Heart right ventricle (tissue), 16 donors: Measurements from ENCODE around the gene ALG2. TPM values are rescaled to one million over a fixed set of nuclear protein-coding genes. Genes with fewer than 3 reads are reported as not detected.

Experiments
- ATAC-seq, 8 donors: fragments of 200-7000 bp; cut with Tn5 transposase; one replicate each; pipeline ENCODE4 v1.9.1; 2020; ENCODE audit warnings: mild to moderate bottlenecking in 8 of 8, moderate library complexity in 8 of 8, moderate number of reproducible peaks in 1 of 8
- DNase-seq, 2 donors: peaks; one replicate each; pipeline ENCODE4 v3.0.0-alpha.2; 2020
- H3K27ac ChIP-seq, 10 donors: fragments of 200-600 bp; sonication (generic) in 2 of 10; one replicate each; pipeline versions ENCODE4 v1.5.0 to v1.8.0; 2020 to 2022; ENCODE audit warnings: mild to moderate bottlenecking in 3 of 10
- H3K27me3 ChIP-seq, 7 donors: fragments of 200-600 bp; one replicate each; pipeline ENCODE4 v1.8.0; 2021 to 2022; ENCODE audit warnings: mild to moderate bottlenecking in 2 of 7
- H3K36me3 ChIP-seq, 9 donors: fragments of 200-600 bp; sonication (generic) in 1 of 9; one replicate each; pipeline versions ENCODE4 v1.5.0 to v1.8.0; 2020 to 2022; ENCODE audit warnings: mild to moderate bottlenecking in 2 of 9
- H3K4me1 ChIP-seq, 9 donors: fragments of 200-600 bp; sonication (generic) in 1 of 9; one replicate each; pipeline versions ENCODE4 v1.5.0 to v1.8.0; 2020 to 2022; ENCODE audit warnings: mild to moderate bottlenecking in 4 of 9
- H3K4me3 ChIP-seq, 10 donors: fragments of 200-600 bp; sonication (generic) in 2 of 10; one replicate each; pipeline versions ENCODE4 v1.5.0 to v1.8.0; 2020 to 2022; ENCODE audit warnings: mild to moderate bottlenecking in 7 of 10, moderate library complexity in 2 of 10
- H3K9me3 ChIP-seq, 11 donors: fragments of 200-600 bp in 10 of 11; sonication (generic) in 2 of 11; one replicate each; pipeline versions ENCODE4 v1.5.0 to v1.8.0; 2013 to 2022; ENCODE audit warnings: mild to moderate bottlenecking in 2 of 11, control low read depth in 1 of 11, moderate library complexity in 1 of 11
- WGBS, 2 donors: extraction: QIAGEN DNeasy Blood & Tissue Kit; methylation state at CpG; one replicate each; pipeline ENCODE4 v1.1.7; 2013; ENCODE audit warnings: inconsistent platforms in 1 of 2; 5-methylcytosine and 5-hydroxymethylcytosine counted together
- intact Hi-C, 10 donors: fragments of 100-400 bp; cut with DNase I; formaldehyde crosslinking; loops; one replicate each; pipeline versions ENCODE4 v1.11.1 to v1.14.2; 2022
- polyA plus RNA-seq, 2 donors: library from polyadenylated mRNA; stranded (reverse); fragments of 200-250 nt; gene quantifications; one replicate each; pipeline ENCODE4 v1.2.3, GENCODE V29; 2013
- total RNA-seq, 10 donors: library from RNA; stranded (reverse); fragmentation: NEBNext Ultra II Directional in 3 of 10; extraction: Animal tissue kit (Norgen Biotek cat#: 25700) in 3 of 10; gene quantifications; one replicate each; pipeline versions ENCODE4 v1.2.1 to v1.2.4, GENCODE V29; 2021 to 2023
- TF ChIP-seq, protein P1 (sequence below), 9 donors: fragments of 200-600 bp; sonication (generic) in 2 of 9; IDR thresholded peaks; one replicate each; pipeline versions ENCODE4 v1.5.0 to v1.8.0; 2021 to 2022; ENCODE audit warnings: antibody characterized with exemption in 9 of 9, mild to moderate bottlenecking in 5 of 9, moderate library complexity in 1 of 9
- donor health status: Arrhythmogenic right ventricular cardiomyopathy.
- donor health status: ischemic (EF 13 %, LVEDD 7.1; RV severe dilation, severe dysfunction).
- donor health status: healthy with polysubstance abuse.
- donor health status: DM: no; HTN: yes; CAD: no.
- donor health status: DM: no; HTN: no; CAD: no.
- donor health status: ischemic (EF 25% LVEDD 6.9; RV normal size, moderate dysfunction).
- donor health status: ischemic (EF 25% LVEDD 5.7; RV mildly dilated, moderate dysfunction).
- donor health status: healthy.
- donor health status: DM: yes; HTN: yes; CAD: no.
- donor health status: Ischemic cardiomyopathy.
- donor health status: ischemic (EF 35%, LVEDD 5.7; RV mildly dilated, moderate dysfunction).
- donor health status: nonischemic (EF 11% LVEDD 7.7; RV severe dilation, severe dysfunction).
- donor health status: DM: yes; HTN: yes; CAD: no.
- donor health status: PGD.
- donor health status: ischemic (EF 29% LVEDD 5.4; RV normal size, mild dysfunction).
- donor health status: nonischemic (EF 23%, LVEDD 6.1; RV moderate dilation, normal function).

The ALG2 gene
- total and polyA plus RNA-seq, 12 donors: 10.6 to 27.3 (median 15.0) TPM

DNA sequence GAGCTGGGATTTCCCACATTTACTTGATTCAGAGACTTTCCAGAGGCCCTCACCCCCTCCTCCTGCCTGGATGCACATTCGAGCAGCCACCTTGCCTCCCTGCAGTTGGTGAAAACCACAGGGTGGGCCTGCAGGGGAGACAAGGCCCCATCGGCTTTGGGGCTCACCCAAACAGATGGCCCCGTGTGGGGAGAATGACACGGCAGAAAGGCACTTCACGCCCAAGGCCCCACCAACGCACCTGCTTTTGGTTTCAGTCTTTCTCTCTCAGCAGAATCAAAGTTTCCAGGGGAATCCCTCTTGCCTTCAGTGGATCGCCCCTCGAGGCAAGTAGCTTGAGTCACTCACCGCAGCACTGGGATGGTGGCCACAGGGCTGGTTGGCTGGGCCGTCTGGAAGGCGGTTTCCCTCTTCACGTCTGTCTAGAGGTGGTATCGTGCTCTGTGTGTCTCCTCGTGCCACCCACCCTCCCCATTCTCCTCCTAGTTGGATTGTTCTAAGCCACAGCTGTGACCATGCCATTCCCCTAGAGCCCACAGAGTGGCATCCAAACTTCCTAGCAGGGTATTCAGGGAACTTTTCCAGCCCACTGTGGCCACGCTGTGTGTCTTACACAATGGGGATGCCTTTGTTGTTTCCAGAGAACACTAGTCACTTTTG lies 32.2 kb upstream of the ALG2 start:
- no peaks in the 10 kb centered on the region for H3K36me3 ChIP-seq
- no peaks in the 10 kb centered on the region for H3K27me3 ChIP-seq
- TF ChIP-seq, protein P1, sequence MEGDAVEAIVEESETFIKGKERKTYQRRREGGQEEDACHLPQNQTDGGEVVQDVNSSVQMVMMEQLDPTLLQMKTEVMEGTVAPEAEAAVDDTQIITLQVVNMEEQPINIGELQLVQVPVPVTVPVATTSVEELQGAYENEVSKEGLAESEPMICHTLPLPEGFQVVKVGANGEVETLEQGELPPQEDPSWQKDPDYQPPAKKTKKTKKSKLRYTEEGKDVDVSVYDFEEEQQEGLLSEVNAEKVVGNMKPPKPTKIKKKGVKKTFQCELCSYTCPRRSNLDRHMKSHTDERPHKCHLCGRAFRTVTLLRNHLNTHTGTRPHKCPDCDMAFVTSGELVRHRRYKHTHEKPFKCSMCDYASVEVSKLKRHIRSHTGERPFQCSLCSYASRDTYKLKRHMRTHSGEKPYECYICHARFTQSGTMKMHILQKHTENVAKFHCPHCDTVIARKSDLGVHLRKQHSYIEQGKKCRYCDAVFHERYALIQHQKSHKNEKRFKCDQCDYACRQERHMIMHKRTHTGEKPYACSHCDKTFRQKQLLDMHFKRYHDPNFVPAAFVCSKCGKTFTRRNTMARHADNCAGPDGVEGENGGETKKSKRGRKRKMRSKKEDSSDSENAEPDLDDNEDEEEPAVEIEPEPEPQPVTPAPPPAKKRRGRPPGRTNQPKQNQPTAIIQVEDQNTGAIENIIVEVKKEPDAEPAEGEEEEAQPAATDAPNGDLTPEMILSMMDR (IDR thresholded peaks at IDR 0.05): no peak
- H3K4me1 ChIP-seq: peaks cover 0 to 23% (median 7%) of the 10 kb centered on the region in 9 donors
- H3K27ac ChIP-seq: peak overlapping the region in 1 of 10 donors; percentile 14
- ATAC-seq: no peak
- intact Hi-C loops: no loop called here
- 80 to 83% methylated on average over 15 of the region's 15 CpGs for WGBS, 2 donors
- H3K9me3 ChIP-seq: no peaks in the 10 kb centered on the region
- DNase-seq: no peak
- no peak overlapping the region for H3K4me3 ChIP-seq

DNA sequence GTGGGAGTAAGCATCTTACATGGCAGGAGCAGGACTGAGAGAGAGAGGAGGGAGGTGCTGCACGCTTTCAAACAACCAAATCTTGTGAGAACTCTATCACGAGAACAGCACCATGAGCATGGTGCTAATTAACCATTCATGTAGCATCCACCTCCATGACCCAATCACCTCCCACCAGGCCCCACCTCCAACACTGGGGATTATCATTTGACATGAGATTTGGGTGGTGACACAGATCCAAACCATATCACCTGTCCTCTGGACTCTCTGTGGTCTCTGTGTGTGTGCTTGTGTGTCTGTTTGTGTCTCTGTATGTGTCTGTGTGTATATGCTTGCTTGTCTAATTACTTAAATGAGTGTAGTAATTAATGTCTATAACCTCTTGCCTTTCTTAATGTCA lies 31.4 kb upstream of the ALG2 start:
- intact Hi-C loops: no loop called here
- Histone ChIP-seq H3K9me3 (no peaks in the 10 kb centered on the region), H3K36me3 (no peaks in the 10 kb centered on the region), H3K27me3 (no peaks in the 10 kb centered on the region), H3K4me1 (peaks cover 0 to 15% (median 6%) of the 10 kb centered on the region in 9 donors), H3K4me3 (no peak overlapping the region), H3K27ac (no peak overlapping the region)
- TF ChIP-seq, protein P1 (IDR thresholded peaks at IDR 0.05): no peak
- ATAC-seq (no peak), DNase-seq (no peak)
- 88 to 98% methylated on average over 2 of the region's 2 CpGs for WGBS, 2 donors

DNA sequence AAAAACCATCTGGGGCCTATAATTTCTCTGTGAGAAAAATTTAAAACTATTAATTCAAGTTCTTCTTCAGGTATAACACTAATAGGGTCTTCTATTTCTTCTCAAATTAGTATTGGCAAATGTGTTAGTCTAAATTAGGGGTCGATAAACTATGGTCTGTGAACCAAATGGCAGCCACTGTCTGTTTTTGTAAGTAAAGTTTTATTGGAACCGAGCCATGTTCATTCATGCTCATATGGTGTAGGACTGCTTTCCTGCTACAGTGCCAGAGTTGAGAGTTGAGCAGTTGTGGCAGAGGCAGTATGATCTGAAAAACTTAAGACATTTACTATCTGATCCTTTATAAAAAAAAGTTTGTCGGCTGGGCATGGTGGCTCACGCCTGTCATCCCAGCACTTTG lies 29.4 kb upstream of the ALG2 start:
- 90 to 92% methylated on average over 4 of the region's 4 CpGs for WGBS, 2 donors
- H3K36me3 ChIP-seq: no peaks in the 10 kb centered on the region
- no peak for ATAC-seq
- H3K9me3 ChIP-seq: no peaks in the 10 kb centered on the region
- no peaks in the 10 kb centered on the region for H3K27me3 ChIP-seq
- peaks cover 0 to 10% (median 6%) of the 10 kb centered on the region in 9 donors for H3K4me1 ChIP-seq
- TF ChIP-seq, protein P1 (IDR thresholded peaks at IDR 0.05): no peak
- DNase-seq: no peak
- no peak overlapping the region for H3K4me3 ChIP-seq
- intact Hi-C loops: no loop called here
- no peak overlapping the region for H3K27ac ChIP-seq

DNA sequence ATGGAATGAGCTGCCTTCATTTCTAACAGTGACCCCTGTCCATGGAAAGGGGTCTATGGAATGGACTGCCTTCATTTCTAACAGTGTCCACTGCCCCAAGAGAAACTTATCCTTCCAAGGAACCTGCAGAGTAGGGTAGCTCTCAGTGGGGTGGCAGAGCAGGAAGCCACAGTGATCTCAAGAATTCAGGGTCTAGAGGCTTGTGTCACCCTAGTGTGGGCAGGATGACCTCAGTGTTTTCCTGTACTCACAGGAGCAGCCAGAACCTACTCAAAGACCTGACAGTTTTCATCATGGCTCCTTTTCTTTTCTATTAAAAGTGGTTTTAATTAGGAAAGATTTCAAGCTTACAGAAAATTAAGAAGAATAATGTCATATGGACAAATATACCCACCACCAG lies 27.9 kb upstream of the ALG2 start:
- Histone ChIP-seq H3K27me3 (no peaks in the 10 kb centered on the region), H3K4me1 (peaks cover 0 to 5% (median 0%) of the 10 kb centered on the region in 9 donors), H3K9me3 (no peaks in the 10 kb centered on the region), H3K36me3 (no peaks in the 10 kb centered on the region), H3K27ac (no peak overlapping the region), H3K4me3 (no peak overlapping the region)
- no peak for DNase-seq
- ATAC-seq: no peak
- TF ChIP-seq, protein P1 (IDR thresholded peaks at IDR 0.05): no peak
- intact Hi-C loops: no loop called here
